ENCODE data around the gene EFNA5. TPM values are rescaled to one million over a fixed set of nuclear protein-coding genes. Genes with fewer than 3 reads are reported as not detected.

The EFNA5 gene
- total and polyA plus RNA-seq, 2 of the 13 experiments (the other 11 are each of a cell fraction or from before 2014, with no cell fraction given): not detected

- BruUV-seq (replicated peaks): no TSS peak
- H3K79me2 ChIP-seq (ENCODE audit: insufficient read depth, low read length): no peaks in the 10 kb centered on the region
- no peak for FAIRE-seq
- TF ChIP-seq CEBPB (IDR thresholded peaks at IDR 0.05; ENCODE audit: borderline replicate concordance, low read depth, low read length) (peak; percentile 78), KDM5B (CRISPR knock-in tag; IDR thresholded peaks at IDR 0.05; ENCODE audit: borderline replicate concordance) (no peak), ZUFSP (CRISPR knock-in tag; IDR thresholded peaks at IDR 0.05; ENCODE audit: borderline replicate concordance) (no peak), HBP1 (CRISPR knock-in tag; IDR thresholded peaks at IDR 0.05; ENCODE audit: low read depth) (no peak), ZNF333 (CRISPR knock-in tag; IDR thresholded peaks at IDR 0.05; ENCODE audit: borderline replicate concordance) (no peak), ZNF124 (CRISPR knock-in tag; IDR thresholded peaks at IDR 0.05) (no peak), NR2C2 (CRISPR knock-in tag; IDR thresholded peaks at IDR 0.05; ENCODE audit: borderline replicate concordance) (no peak), CEBPG (CRISPR knock-in tag; IDR thresholded peaks at IDR 0.05) (peak; percentile 44; the same call in 1 of the 2 replicates), ATF7 (IDR thresholded peaks at IDR 0.05) (peak; percentile 28; the same call in 1 of the 2 replicates), ATF7 (CRISPR knock-in tag; IDR thresholded peaks at IDR 0.05) (no peak)
- TF ChIP-seq, protein P1, sequence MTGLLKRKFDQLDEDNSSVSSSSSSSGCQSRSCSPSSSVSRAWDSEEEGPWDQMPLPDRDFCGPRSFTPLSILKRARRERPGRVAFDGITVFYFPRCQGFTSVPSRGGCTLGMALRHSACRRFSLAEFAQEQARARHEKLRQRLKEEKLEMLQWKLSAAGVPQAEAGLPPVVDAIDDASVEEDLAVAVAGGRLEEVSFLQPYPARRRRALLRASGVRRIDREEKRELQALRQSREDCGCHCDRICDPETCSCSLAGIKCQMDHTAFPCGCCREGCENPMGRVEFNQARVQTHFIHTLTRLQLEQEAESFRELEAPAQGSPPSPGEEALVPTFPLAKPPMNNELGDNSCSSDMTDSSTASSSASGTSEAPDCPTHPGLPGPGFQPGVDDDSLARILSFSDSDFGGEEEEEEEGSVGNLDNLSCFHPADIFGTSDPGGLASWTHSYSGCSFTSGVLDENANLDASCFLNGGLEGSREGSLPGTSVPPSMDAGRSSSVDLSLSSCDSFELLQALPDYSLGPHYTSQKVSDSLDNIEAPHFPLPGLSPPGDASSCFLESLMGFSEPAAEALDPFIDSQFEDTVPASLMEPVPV (CRISPR knock-in tag; IDR thresholded peaks at IDR 0.05): no peak
- TF ChIP-seq, protein P2, sequence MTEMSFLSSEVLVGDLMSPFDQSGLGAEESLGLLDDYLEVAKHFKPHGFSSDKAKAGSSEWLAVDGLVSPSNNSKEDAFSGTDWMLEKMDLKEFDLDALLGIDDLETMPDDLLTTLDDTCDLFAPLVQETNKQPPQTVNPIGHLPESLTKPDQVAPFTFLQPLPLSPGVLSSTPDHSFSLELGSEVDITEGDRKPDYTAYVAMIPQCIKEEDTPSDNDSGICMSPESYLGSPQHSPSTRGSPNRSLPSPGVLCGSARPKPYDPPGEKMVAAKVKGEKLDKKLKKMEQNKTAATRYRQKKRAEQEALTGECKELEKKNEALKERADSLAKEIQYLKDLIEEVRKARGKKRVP (CRISPR knock-in tag; IDR thresholded peaks at IDR 0.05): 0 out of 4 replicates have a peak, but pooled peaks of 1 of the 2 experiments have one; percentile 15
- TF ChIP-seq, protein P3, sequence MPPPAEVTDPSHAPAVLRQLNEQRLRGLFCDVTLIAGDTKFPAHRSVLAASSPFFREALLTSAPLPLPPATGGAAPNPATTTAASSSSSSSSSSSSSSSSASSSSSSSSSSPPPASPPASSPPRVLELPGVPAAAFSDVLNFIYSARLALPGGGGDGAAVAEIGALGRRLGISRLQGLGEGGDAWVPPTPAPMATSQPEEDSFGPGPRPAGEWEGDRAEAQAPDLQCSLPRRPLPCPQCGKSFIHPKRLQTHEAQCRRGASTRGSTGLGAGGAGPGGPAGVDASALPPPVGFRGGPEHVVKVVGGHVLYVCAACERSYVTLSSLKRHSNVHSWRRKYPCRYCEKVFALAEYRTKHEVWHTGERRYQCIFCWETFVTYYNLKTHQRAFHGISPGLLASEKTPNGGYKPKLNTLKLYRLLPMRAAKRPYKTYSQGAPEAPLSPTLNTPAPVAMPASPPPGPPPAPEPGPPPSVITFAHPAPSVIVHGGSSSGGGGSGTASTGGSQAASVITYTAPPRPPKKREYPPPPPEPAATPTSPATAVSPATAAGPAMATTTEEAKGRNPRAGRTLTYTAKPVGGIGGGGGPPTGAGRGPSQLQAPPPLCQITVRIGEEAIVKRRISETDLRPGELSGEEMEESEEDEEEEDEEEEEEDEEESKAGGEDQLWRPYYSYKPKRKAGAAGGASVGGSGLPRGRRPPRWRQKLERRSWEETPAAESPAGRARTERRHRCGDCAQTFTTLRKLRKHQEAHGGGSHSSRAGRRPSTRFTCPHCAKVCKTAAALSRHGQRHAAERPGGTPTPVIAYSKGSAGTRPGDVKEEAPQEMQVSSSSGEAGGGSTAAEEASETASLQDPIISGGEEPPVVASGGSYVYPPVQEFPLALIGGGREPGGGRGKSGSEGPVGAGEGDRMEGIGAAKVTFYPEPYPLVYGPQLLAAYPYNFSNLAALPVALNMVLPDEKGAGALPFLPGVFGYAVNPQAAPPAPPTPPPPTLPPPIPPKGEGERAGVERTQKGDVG (CRISPR knock-in tag; IDR thresholded peaks at IDR 0.05; ENCODE audit: borderline replicate concordance): no peak
- TF ChIP-seq, protein P4, sequence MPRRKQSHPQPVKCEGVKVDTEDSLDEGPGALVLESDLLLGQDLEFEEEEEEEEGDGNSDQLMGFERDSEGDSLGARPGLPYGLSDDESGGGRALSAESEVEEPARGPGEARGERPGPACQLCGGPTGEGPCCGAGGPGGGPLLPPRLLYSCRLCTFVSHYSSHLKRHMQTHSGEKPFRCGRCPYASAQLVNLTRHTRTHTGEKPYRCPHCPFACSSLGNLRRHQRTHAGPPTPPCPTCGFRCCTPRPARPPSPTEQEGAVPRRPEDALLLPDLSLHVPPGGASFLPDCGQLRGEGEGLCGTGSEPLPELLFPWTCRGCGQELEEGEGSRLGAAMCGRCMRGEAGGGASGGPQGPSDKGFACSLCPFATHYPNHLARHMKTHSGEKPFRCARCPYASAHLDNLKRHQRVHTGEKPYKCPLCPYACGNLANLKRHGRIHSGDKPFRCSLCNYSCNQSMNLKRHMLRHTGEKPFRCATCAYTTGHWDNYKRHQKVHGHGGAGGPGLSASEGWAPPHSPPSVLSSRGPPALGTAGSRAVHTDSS (CRISPR knock-in tag; conservative IDR thresholded peaks at IDR 0.05): no peak
Observed at GRCh38 chr5:107601076-107601475, 69.7 kb downstream of the EFNA5 start.

More at GRCh38 chr5:107601076-107601475, 69.7 kb downstream of the EFNA5 start:
- no peaks in the 10 kb centered on the region for H3K9me3 ChIP-seq (ENCODE audit: low read length)
- ChIA-PET POLR2A (no interaction called here), CTCF (ENCODE audit: low intra/inter-chr PET ratio, low total read pairs) (no interaction called here)
- intact Hi-C loops (cut with micrococcal nuclease; ENCODE audit: unreplicated experiment): no loop called here
- H3K27me3 ChIP-seq (ENCODE audit: control insufficient read depth in 1 of 2, insufficient read depth in 2 of 2, low read length in 2 of 2): no peaks in the 10 kb centered on the region
- no peak overlapping the region for H3K4me2 ChIP-seq (ENCODE audit: low read depth, low read length)
- WGBS (ENCODE audit: low lambda C conversion rate): 2% methylated on average over 6 of the region's 6 CpGs
- in situ Hi-C loops (cut with HindIII; ENCODE audit: extremely low pct_ligation_motif_present, low pct_unique_long_range_greater_than_20kb): no loop called here
- H3K9ac ChIP-seq (ENCODE audit: insufficient read depth, low read depth, low read length): no peak overlapping the region
- H2AFZ ChIP-seq (ENCODE audit: low read length): no peak overlapping the region
- no peak; the same call in 2 of the 3 replicates for ATAC-seq
- no peak overlapping the region for H3K4me3 ChIP-seq (replicated peaks in 1 of 3; ENCODE audit: insufficient read depth in 1 of 3, low read depth in 2 of 3, low read length in 3 of 3)
- no peak for DNase-seq (ENCODE audit: low spot score)
- peaks cover 12% of the 10 kb centered on the region for H3K4me1 ChIP-seq (ENCODE audit: insufficient read depth, low read length)
- H3K27ac ChIP-seq (ENCODE audit: extremely low read length, insufficient read depth, low read length): no peak overlapping the region
- H4K20me1 ChIP-seq (ENCODE audit: insufficient read depth, low read length): no peaks in the 10 kb centered on the region
- no peaks in the 10 kb centered on the region for H3K36me3 ChIP-seq (replicated peaks in 1 of 2; ENCODE audit: control insufficient read depth in 1 of 2, insufficient read depth in 2 of 2, low read length in 2 of 2)

Measured in HepG2 (cell line).